ENCODE data around the gene SORCS3. TPM values are rescaled to one million over a fixed set of nuclear protein-coding genes. Genes with fewer than 3 reads are reported as not detected.

SORCS3 gene
- polyA plus RNA-seq, 1 donor (not counting 4 experiments of a cell fraction or from before 2014, with no cell fraction given): not detected

DNA sequence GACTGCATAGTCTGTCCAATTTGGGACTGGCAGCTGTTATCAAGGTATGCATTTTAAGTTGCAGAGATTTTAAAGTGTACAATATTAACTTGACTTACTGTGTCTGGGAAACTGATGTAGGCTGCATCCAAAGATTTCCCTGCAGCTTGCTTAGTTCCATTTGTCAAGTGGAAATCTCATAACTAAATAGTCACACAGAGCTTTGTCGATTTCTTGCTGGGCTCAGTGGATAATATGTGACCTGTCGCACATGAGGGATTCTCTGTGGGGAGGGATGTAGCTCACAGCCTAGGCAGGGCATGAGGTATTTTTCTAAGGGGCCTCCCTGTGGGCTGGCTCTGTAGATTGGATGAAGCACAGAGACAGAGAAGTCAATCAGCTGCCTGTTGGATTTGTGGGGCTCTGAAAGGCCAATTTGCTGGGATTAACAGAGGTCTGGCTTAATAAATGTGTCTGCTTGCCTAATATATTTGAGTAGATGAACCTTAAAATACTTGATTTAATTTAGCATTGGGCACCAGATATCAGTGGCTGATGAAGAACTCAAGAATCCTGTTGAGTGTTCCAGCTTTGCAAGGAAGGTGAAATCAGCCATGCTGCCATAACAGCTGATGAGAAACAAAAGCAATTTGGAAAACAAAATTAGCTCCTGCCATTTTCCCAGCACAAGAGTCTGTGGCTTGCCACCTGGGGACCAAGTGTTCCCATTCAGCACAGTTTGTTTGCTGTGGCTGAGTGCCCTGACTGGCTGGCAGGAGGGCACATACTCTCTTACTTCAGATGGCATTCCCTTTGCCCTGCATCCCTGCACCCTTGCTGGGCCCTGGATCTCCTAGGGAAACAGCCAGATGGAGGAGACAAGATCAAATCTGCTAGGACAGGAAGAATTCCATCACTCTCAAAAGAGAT lies 598.5 kb downstream of the SORCS3 start:
- no peak for TF ChIP-seq EZH2 (IDR thresholded peaks at IDR 0.05; ENCODE audit: low read length)
- TF ChIP-seq, protein P1, sequence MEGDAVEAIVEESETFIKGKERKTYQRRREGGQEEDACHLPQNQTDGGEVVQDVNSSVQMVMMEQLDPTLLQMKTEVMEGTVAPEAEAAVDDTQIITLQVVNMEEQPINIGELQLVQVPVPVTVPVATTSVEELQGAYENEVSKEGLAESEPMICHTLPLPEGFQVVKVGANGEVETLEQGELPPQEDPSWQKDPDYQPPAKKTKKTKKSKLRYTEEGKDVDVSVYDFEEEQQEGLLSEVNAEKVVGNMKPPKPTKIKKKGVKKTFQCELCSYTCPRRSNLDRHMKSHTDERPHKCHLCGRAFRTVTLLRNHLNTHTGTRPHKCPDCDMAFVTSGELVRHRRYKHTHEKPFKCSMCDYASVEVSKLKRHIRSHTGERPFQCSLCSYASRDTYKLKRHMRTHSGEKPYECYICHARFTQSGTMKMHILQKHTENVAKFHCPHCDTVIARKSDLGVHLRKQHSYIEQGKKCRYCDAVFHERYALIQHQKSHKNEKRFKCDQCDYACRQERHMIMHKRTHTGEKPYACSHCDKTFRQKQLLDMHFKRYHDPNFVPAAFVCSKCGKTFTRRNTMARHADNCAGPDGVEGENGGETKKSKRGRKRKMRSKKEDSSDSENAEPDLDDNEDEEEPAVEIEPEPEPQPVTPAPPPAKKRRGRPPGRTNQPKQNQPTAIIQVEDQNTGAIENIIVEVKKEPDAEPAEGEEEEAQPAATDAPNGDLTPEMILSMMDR (optimal IDR thresholded peaks at IDR 0.05 in 1 of 3, IDR thresholded peaks at IDR 0.05 in 1 of 3, conservative IDR thresholded peaks at IDR 0.05 in 1 of 3; ENCODE audit: extremely low read depth in 1 of 3, insufficient read depth in 2 of 3, low read length in 3 of 3): no peak
- no peak overlapping the region for H3K9ac ChIP-seq (ENCODE audit: control insufficient read depth, extremely low read depth, insufficient read depth, low read length)
- FAIRE-seq (no peak), DNase-seq (ENCODE audit: low read depth, low spot score) (no peak)
- no peaks in the 10 kb centered on the region for H3K79me2 ChIP-seq (ENCODE audit: control insufficient read depth, insufficient read depth, low read length)
- H3K4me1 ChIP-seq (ENCODE audit: control insufficient read depth, extremely low read depth, insufficient read depth, low read length): no peaks in the 10 kb centered on the region
- no peak overlapping the region for H3K27ac ChIP-seq (ENCODE audit: control insufficient read depth, insufficient read depth, low read length)
- no peak overlapping the region for H3K4me2 ChIP-seq (ENCODE audit: control insufficient read depth, extremely low read depth, insufficient read depth, low read depth, low read length)
- dilution Hi-C loops (cut with MboI; ENCODE audit: extremely low pct_ligation_motif_present, low sequenced_read_pairs): no loop called here
- no peaks in the 10 kb centered on the region for H4K20me1 ChIP-seq (ENCODE audit: control insufficient read depth, extremely low read depth, insufficient read depth, low read length)
- H3K4me3 ChIP-seq (ENCODE audit: control insufficient read depth in 2 of 3, extremely low read depth in 1 of 3, insufficient read depth in 2 of 3, low read depth in 1 of 3, low read length in 3 of 3): no peak overlapping the region
- no peaks in the 10 kb centered on the region for H3K9me1 ChIP-seq (ENCODE audit: control insufficient read depth, extremely low read depth, insufficient read depth, low read length)
- H2AFZ ChIP-seq (ENCODE audit: control insufficient read depth, low read length): no peak overlapping the region
- H3K36me3 ChIP-seq (ENCODE audit: control insufficient read depth in 2 of 2, extremely low read depth in 1 of 2, insufficient read depth in 2 of 2, low read length in 2 of 2): no peaks in the 10 kb centered on the region
- H3K27me3 ChIP-seq (ENCODE audit: control insufficient read depth, extremely low read depth, insufficient read depth, low read length): no peaks in the 10 kb centered on the region
- no peaks in the 10 kb centered on the region for H3K9me3 ChIP-seq (ENCODE audit: control insufficient read depth, low read depth, low read length)

DNA sequence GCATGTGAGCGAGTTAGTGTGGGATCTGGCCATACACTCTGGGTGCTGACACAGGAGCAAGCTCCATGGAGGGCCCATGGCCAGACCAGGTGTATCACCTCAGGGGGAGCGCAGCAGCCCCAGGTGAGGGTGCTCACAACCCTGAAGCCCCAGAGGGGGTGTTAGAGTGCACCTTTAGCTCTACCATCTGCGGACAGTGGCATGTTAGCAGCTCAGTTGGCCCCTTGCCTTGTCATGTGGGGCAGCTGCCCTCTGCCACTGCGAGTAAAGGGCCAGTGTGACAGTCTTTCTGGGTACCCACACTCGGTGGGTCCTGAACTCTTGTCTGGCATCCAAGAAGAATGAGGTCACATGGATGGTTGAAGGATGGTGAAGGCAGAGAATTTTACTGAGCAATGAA lies 600.2 kb downstream of the SORCS3 start:
- Histone ChIP-seq H3K9me1 (ENCODE audit: control insufficient read depth, extremely low read depth, insufficient read depth, low read length) (no peaks in the 10 kb centered on the region), H3K27me3 (ENCODE audit: control insufficient read depth, extremely low read depth, insufficient read depth, low read length) (no peaks in the 10 kb centered on the region), H3K4me2 (ENCODE audit: control insufficient read depth, extremely low read depth, insufficient read depth, low read depth, low read length) (no peak overlapping the region), H3K4me1 (ENCODE audit: control insufficient read depth, extremely low read depth, insufficient read depth, low read length) (no peaks in the 10 kb centered on the region), H3K4me3 (ENCODE audit: control insufficient read depth in 2 of 3, extremely low read depth in 1 of 3, insufficient read depth in 2 of 3, low read depth in 1 of 3, low read length in 3 of 3) (no peak overlapping the region), H3K79me2 (ENCODE audit: control insufficient read depth, insufficient read depth, low read length) (no peaks in the 10 kb centered on the region), H3K36me3 (ENCODE audit: control insufficient read depth in 2 of 2, extremely low read depth in 1 of 2, insufficient read depth in 2 of 2, low read length in 2 of 2) (no peaks in the 10 kb centered on the region), H2AFZ (ENCODE audit: control insufficient read depth, low read length) (no peak overlapping the region), H3K27ac (ENCODE audit: control insufficient read depth, insufficient read depth, low read length) (no peak overlapping the region), H3K9me3 (ENCODE audit: control insufficient read depth, low read depth, low read length) (no peaks in the 10 kb centered on the region), H3K9ac (ENCODE audit: control insufficient read depth, extremely low read depth, insufficient read depth, low read length) (no peak overlapping the region), H4K20me1 (ENCODE audit: control insufficient read depth, extremely low read depth, insufficient read depth, low read length) (no peaks in the 10 kb centered on the region)
- DNase-seq (ENCODE audit: low read depth, low spot score) (no peak), FAIRE-seq (no peak)
- TF ChIP-seq, protein P1 (optimal IDR thresholded peaks at IDR 0.05 in 1 of 3, IDR thresholded peaks at IDR 0.05 in 1 of 3, conservative IDR thresholded peaks at IDR 0.05 in 1 of 3; ENCODE audit: extremely low read depth in 1 of 3, insufficient read depth in 2 of 3, low read length in 3 of 3): no peak
- TF ChIP-seq EZH2 (IDR thresholded peaks at IDR 0.05; ENCODE audit: low read length): no peak
- dilution Hi-C loops (cut with MboI; ENCODE audit: extremely low pct_ligation_motif_present, low sequenced_read_pairs): no loop called here
